Measurements from ENCODE around the gene KRTAP17-1.

Gene KRTAP17-1

DNA sequence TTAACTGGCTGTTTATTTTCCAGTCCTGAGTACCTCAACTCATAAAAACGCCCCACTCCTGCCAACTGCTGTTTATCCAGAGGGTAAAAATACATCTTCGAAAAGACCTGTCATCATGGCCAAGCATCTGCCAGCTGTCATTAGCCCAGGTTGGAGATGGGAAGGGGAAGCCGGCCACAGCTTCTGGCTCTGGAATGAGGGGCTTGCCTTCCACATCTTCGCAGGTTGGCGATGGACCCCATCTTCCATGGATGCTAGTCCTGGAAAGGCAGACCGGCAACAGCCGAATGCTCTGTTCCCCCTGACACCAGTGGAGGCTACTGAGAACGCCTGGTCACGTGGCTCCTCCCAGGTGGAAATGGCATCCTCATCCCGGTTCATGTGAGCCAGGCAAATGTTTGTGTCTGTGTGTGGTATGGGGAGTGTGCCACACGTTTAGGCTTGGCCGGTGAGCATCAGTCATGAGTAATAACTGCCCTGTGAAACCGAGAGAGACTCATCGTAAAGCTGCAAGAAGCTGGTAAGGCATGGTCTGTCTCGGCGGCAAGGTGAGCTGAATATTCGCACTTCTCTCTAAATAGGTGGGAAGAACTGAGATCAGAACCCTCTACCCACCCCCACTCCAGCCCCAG is 420 bp upstream of the KRTAP17-1 start:
- TF ChIP-seq, protein P1, sequence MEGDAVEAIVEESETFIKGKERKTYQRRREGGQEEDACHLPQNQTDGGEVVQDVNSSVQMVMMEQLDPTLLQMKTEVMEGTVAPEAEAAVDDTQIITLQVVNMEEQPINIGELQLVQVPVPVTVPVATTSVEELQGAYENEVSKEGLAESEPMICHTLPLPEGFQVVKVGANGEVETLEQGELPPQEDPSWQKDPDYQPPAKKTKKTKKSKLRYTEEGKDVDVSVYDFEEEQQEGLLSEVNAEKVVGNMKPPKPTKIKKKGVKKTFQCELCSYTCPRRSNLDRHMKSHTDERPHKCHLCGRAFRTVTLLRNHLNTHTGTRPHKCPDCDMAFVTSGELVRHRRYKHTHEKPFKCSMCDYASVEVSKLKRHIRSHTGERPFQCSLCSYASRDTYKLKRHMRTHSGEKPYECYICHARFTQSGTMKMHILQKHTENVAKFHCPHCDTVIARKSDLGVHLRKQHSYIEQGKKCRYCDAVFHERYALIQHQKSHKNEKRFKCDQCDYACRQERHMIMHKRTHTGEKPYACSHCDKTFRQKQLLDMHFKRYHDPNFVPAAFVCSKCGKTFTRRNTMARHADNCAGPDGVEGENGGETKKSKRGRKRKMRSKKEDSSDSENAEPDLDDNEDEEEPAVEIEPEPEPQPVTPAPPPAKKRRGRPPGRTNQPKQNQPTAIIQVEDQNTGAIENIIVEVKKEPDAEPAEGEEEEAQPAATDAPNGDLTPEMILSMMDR (IDR thresholded peaks at IDR 0.05; ENCODE audit: low read depth, low read length), result no peak
- H3K36me3 ChIP-seq, result no peaks in the 10 kb centered on the region
- no peak for DNase-seq

DNA sequence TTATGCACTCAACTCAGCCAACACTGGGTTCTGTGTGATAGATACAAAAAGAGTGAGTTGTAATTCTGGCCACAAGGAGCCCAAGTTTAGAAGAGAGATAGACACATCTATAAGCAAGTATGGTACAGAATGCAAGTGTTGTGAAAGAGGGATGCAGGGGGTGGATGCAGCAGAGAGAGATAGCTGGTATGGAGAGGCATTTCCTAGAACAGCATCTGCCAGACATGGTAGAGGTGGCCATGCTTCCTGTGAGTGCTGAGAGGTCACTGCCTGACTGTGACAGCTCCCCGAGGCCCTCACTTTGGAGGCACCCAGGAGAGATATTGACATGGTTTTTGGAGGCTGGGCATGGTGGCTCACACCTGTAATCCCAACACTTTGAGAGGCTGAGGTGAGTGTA is 4.4 kb downstream of the KRTAP17-1 start:
- TF ChIP-seq, protein P1 (IDR thresholded peaks at IDR 0.05; ENCODE audit: low read depth, low read length), result no peak
- no peaks in the 10 kb centered on the region for H3K4me1 ChIP-seq
- no peaks in the 10 kb centered on the region for H3K36me3 ChIP-seq
- H3K27me3 ChIP-seq, result peaks cover 80% of the 10 kb centered on the region
- no peak for DNase-seq
- H3K4me3 ChIP-seq (ENCODE audit: low read depth, low read length), result no peak overlapping the region
- no peaks in the 10 kb centered on the region for H3K9me3 ChIP-seq

More for the DNA sequence above, 420 bp upstream of the KRTAP17-1 start:
- no peak overlapping the region for H3K4me3 ChIP-seq (ENCODE audit: low read depth, low read length)
- peaks cover 64% of the 10 kb centered on the region for H3K27me3 ChIP-seq
- no peaks in the 10 kb centered on the region for H3K4me1 ChIP-seq
- no peaks in the 10 kb centered on the region for H3K9me3 ChIP-seq

DNA sequence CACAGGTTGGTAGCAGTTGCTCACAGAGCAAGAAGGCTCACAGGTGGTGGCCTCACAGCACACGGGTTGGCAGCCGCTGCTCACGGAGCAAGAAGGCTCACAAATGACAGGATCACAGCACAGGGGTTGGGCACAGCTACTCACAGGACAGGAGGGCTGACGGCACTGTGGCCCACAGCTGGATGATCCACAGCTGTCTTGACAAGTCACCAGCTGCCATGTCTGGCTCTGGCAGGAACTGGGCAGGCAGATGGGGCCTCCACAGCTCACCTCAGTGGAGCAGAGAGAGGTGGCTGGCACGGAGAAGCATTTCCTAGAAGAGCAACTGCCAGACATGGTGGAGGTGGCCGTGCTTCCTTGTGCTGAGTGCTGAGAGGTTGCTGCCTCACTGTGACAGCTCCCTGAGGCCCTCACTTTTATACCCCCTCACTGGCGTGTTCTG is 6.6 kb downstream of the KRTAP17-1 start, which contains the start of gene KRTAP16-1:
KRTAP16-1 (minus strand) TSS at position 392 of the 442 bp plus-strand sequence; CDS start at position 336, 56 bp downstream.
- Histone ChIP-seq H3K9me3 (no peaks in the 10 kb centered on the region), H3K4me1 (no peaks in the 10 kb centered on the region), H3K4me3 (ENCODE audit: low read depth, low read length) (no peak within 1 kb of the TSS), H3K27me3 (peaks cover 72% of the 10 kb centered on the region), H3K36me3 (no peaks in the 10 kb centered on the region)
- no peak for DNase-seq
- TF ChIP-seq, protein P1 (IDR thresholded peaks at IDR 0.05; ENCODE audit: low read depth, low read length), result no peak

DNA sequence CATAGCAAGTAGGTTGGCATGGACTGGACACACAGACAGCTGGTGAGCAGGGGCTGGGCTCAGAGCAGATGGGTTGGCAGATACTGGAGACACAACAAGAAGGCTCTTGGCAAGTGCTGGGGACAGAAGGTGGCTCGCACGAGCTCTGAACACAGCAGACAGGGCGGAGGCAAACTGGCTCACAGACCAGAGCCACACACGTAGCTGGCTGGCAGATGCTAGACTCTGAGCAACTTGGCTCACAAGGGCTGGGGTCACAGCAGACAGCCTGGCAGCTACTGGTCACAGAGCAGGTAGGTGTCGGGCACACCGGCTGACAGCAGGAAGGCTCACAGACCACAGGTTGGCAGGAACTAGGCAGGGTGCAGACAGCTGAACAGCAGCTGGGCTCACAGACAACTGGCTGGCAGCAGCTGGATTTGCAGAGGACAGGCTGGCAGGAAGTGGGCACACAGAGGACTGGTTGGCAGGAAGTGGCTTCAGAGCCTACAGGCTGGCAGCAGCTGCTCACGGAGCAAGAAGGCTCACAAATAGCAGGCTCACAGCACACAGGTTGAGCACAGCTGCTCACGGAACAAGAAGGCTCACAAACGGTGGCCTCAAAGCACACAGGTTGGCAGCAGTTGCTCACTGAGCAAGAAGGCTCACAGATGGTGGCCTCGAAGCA is 7.1 kb downstream of the KRTAP17-1 start:
- TF ChIP-seq, protein P1 (IDR thresholded peaks at IDR 0.05; ENCODE audit: low read depth, low read length), result no peak
- Histone ChIP-seq H3K4me1 (no peaks in the 10 kb centered on the region), H3K4me3 (ENCODE audit: low read depth, low read length) (no peak overlapping the region), H3K36me3 (no peaks in the 10 kb centered on the region), H3K27me3 (peaks cover 66% of the 10 kb centered on the region), H3K9me3 (no peaks in the 10 kb centered on the region)
- DNase-seq, result no peak

DNA sequence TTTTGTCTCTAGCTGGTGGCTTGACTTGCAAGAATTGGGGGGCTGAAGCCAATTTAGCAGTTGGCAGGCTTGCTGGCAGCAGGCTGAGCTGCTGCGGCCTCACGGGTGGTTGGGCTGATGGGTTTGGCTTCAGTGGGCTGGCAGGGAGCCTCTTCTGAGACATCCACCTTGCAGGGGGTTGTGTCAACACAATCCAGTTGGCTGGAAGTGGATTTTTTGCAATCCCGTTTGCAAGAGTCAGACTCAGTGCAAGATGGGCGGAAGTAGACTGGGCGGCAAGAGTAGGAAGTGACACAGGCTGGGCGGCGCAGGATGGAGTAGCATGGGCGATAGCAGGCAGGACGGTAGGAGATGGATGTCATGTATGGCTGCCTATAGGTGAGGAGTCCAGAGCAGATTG is 7.9 kb downstream of the KRTAP17-1 start:
- Histone ChIP-seq H3K27me3 (peaks cover 60% of the 10 kb centered on the region), H3K36me3 (no peaks in the 10 kb centered on the region), H3K9me3 (no peaks in the 10 kb centered on the region), H3K4me1 (no peaks in the 10 kb centered on the region), H3K4me3 (ENCODE audit: low read depth, low read length) (no peak overlapping the region)
- TF ChIP-seq, protein P1 (IDR thresholded peaks at IDR 0.05; ENCODE audit: low read depth, low read length), result no peak
- DNase-seq, result no peak

DNA sequence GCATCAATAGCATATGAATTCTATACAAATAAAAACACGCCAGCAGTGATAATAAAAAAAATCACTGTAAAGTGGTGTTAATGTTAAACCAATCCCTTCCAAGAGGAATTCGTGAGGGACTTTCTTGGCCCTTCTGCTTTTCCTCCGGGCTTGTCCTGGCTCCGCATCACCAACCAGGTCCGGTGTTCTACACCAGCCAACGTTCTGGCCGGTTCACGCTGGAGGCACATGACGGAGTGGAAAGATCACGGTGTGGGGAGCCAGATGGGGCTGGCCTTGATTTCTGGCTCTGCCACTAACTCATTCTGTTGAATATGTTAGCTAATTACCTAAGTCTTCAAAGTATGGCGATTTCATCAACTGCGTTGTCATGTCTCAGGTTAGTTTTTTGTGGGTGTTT is 11.4 kb downstream of the KRTAP17-1 start:
- H3K36me3 ChIP-seq, result no peaks in the 10 kb centered on the region
- no peak for DNase-seq
- no peaks in the 10 kb centered on the region for H3K9me3 ChIP-seq
- H3K4me1 ChIP-seq, result no peaks in the 10 kb centered on the region
- H3K27me3 ChIP-seq, result peaks cover 50% of the 10 kb centered on the region
- H3K4me3 ChIP-seq (ENCODE audit: low read depth, low read length), result no peak overlapping the region
- TF ChIP-seq, protein P1 (IDR thresholded peaks at IDR 0.05; ENCODE audit: low read depth, low read length), result no peak

Measured in BE2C (cell line).